ENCODE measurements around the gene PMEL. TPM values are rescaled to one million over a fixed set of nuclear protein-coding genes. Genes with fewer than 3 reads are reported as not detected.

The PMEL gene
- total and polyA plus RNA-seq, 12 donors: 0.35 to 3.8 (median 1.3) TPM; not detected in 1

- no peaks in the 10 kb centered on the region for H3K4me1 ChIP-seq (replicated peaks in 1 of 2)
- intact Hi-C loops (cut with DNase I): no loop called here
- no peak overlapping the region for H3K27ac ChIP-seq
- DNase-seq: no peak
- no peak overlapping the region for H3K4me3 ChIP-seq
- TF ChIP-seq POLR2A (IDR thresholded peaks at IDR 0.05): no peak
- no peak for TF ChIP-seq CTCF (IDR thresholded peaks at IDR 0.05)
- H3K36me3 ChIP-seq (replicated peaks in 1 of 2): peaks cover 0 to 3% of the 10 kb centered on the region in 2 donors
- no peaks in the 10 kb centered on the region for H3K9me3 ChIP-seq (replicated peaks in 1 of 3)
- no peaks in the 10 kb centered on the region for H3K27me3 ChIP-seq
- 78 to 86% (median 84%) methylated on average over 4 to 5 of the region's 5 CpGs; no CpG with 5 or more reads in 1 of the 4 donors for WGBS, 4 donors
Measured at GRCh38 chr12:55957106-55957859, 8.6 kb downstream of the PMEL start.

GRCh38 chr12:55955800-55956508 is 9.9 kb downstream of the PMEL start:
- WGBS, 4 donors: 81 to 89% (median 84%) methylated on average over 4 to 6 of the region's 6 CpGs
- H3K27ac ChIP-seq: no peak overlapping the region
- H3K9me3 ChIP-seq (replicated peaks in 1 of 3): no peaks in the 10 kb centered on the region
- H3K4me3 ChIP-seq: no peak overlapping the region
- H3K36me3 ChIP-seq (replicated peaks in 1 of 2): peaks cover 0 to 9% of the 10 kb centered on the region in 2 donors
- DNase-seq: peak in 5 of 7 donors; percentile 59 to 68 (median 61)
- H3K27me3 ChIP-seq: no peaks in the 10 kb centered on the region
- no peak for TF ChIP-seq POLR2A (IDR thresholded peaks at IDR 0.05)
- TF ChIP-seq CTCF (IDR thresholded peaks at IDR 0.05): peak in 5 of 6 experiments; percentile 5 to 44 (median 31)
- no peaks in the 10 kb centered on the region for H3K4me1 ChIP-seq (replicated peaks in 1 of 2)
- intact Hi-C loops (cut with DNase I): no loop called here

- no peak for DNase-seq
- 88 to 100% (median 92%) methylated on average over 3 to 4 of the region's 4 CpGs for WGBS, 4 donors
- H3K27ac ChIP-seq: no peak overlapping the region
- no peaks in the 10 kb centered on the region for H3K9me3 ChIP-seq (replicated peaks in 1 of 3)
- intact Hi-C loops (cut with DNase I): no loop called here
- TF ChIP-seq CTCF (IDR thresholded peaks at IDR 0.05): no peak
- no peak for TF ChIP-seq POLR2A (IDR thresholded peaks at IDR 0.05)
- no peaks in the 10 kb centered on the region for H3K27me3 ChIP-seq
- no peak overlapping the region for H3K4me3 ChIP-seq
- peaks cover 0 to 9% of the 10 kb centered on the region in 2 donors for H3K36me3 ChIP-seq (replicated peaks in 1 of 2)
- H3K4me1 ChIP-seq (replicated peaks in 1 of 2): no peaks in the 10 kb centered on the region
Measured at GRCh38 chr12:55955344-55955743, 10.5 kb downstream of the PMEL start.

GRCh38 chr12:55946553-55946952 is 19.3 kb downstream of the PMEL start:
- Histone ChIP-seq H3K9me3 (replicated peaks in 1 of 3) (no peaks in the 10 kb centered on the region), H3K27ac (no peak overlapping the region), H3K4me3 (no peak overlapping the region), H3K4me1 (replicated peaks in 1 of 2) (no peaks in the 10 kb centered on the region), H3K27me3 (no peaks in the 10 kb centered on the region), H3K36me3 (replicated peaks in 1 of 2) (peaks cover 0 to 8% of the 10 kb centered on the region in 2 donors)
- 82 to 86% (median 84%) methylated on average over 6 of the region's 6 CpGs for WGBS, 4 donors
- TF ChIP-seq POLR2A (IDR thresholded peaks at IDR 0.05): no peak
- no peak for TF ChIP-seq CTCF (IDR thresholded peaks at IDR 0.05)
- intact Hi-C loops (cut with DNase I): no loop called here
- no peak for DNase-seq

Data from adrenal gland (tissue), 12 donors.